OCI-LY7 (cell line): ENCODE results near the gene THEMIS. TPM values are rescaled to one million over a fixed set of nuclear protein-coding genes. Genes with fewer than 3 reads are reported as not detected.

ENCODE experiments used
- BruUV-seq: library from RNA; stranded (reverse); fragments of 400-500 nt; replicated peaks from 2 replicates; lab custom pipeline; 2021; lab: Mats Ljungman, UMichigan
- CTCF ChIA-PET: fragments of 300-600 bp; sonication (Branson Sonifier 250); formaldehyde crosslinking; loops from one replicate; lab custom pipeline; 2022; ENCODE audit warnings: antibody characterized with exemption; ENCODE audit not compliant: unreplicated experiment; lab: Charles Lee
- POLR2A ChIA-PET: fragments of 300-600 bp; sonication (Branson Sonifier 250); formaldehyde crosslinking; loops from one replicate; lab custom pipeline; 2022; ENCODE audit warnings: antibody characterized with exemption; lab: Charles Lee
- DNase-seq: peaks from one replicate; pipeline ENCODE4 v3.0.0-alpha.2; 2015; ENCODE audit warnings: low spot score
- H2AFZ ChIP-seq: fragments of 200-600 bp; sonication (generic), shearing (Covaris generic); 2 replicates; pipeline ENCODE4 v1.6.1; 2014; ENCODE audit warnings: mild to moderate bottlenecking, antibody characterized with exemption, low read length, moderate library complexity
- H3K27ac ChIP-seq: fragments of 200-600 bp; sonication (generic); 2 replicates; pipeline ENCODE4 v1.5.1; 2014; ENCODE audit warnings: mixed run types, low read depth, mild to moderate bottlenecking, moderate library complexity, low read length, inconsistent platforms; ENCODE audit not compliant: poor library complexity, severe bottlenecking
- H3K36me3 ChIP-seq: fragments of 200-600 bp; sonication (generic); 2 replicates; pipeline ENCODE4 v1.6.1; 2014; ENCODE audit warnings: mild to moderate bottlenecking, antibody characterized with exemption, low read length, moderate library complexity, mixed read lengths; ENCODE audit not compliant: insufficient read depth
- H3K4me1 ChIP-seq: fragments of 200-600 bp; sonication (generic); 2 replicates; pipeline ENCODE4 v1.5.1; 2014; ENCODE audit warnings: mild to moderate bottlenecking, low read length; ENCODE audit not compliant: insufficient read depth, poor library complexity, severe bottlenecking
- H3K4me2 ChIP-seq: fragments of 200-600 bp; sonication (generic); 2 replicates; pipeline ENCODE4 v1.6.1; 2014; ENCODE audit warnings: mild to moderate bottlenecking, low read length
- H3K4me3 ChIP-seq: fragments of 200-600 bp; sonication (generic); 2 replicates; pipeline ENCODE4 v1.5.1; 2014; ENCODE audit warnings: mild to moderate bottlenecking, low read depth, low read length; ENCODE audit not compliant: poor library complexity, severe bottlenecking
- H3K79me2 ChIP-seq: fragments of 200-600 bp; sonication (generic); 2 replicates; pipeline ENCODE4 v1.6.1; 2016; ENCODE audit warnings: low read depth, mild to moderate bottlenecking, low read length, moderate library complexity, mixed read lengths; ENCODE audit not compliant: insufficient read depth
- H3K9me2 ChIP-seq: fragments of 200-600 bp; sonication (generic); 2 replicates; pipeline ENCODE4 v1.6.1; 2016; ENCODE audit warnings: mild to moderate bottlenecking, low read length, mixed read lengths; ENCODE audit not compliant: insufficient read depth
- H3K9me3 ChIP-seq: fragments of 200-600 bp; sonication (generic); 2 replicates; pipeline ENCODE4 v1.6.1; 2014; ENCODE audit warnings: mild to moderate bottlenecking, mixed run types, low read length, mixed read lengths
- H4K20me1 ChIP-seq: fragments of 200-600 bp; sonication (generic); 2 replicates; pipeline ENCODE4 v1.6.1; 2014; ENCODE audit warnings: mild to moderate bottlenecking, antibody characterized with exemption, low read length, moderate library complexity, mixed read lengths; ENCODE audit not compliant: insufficient read depth
- CTCF ChIP-seq: fragments of 200-600 bp; sonication (generic); conservative IDR thresholded peaks from 2 replicates; pipeline ENCODE4 v1.5.1; 2014; ENCODE audit warnings: mild to moderate bottlenecking, antibody characterized with exemption, low read length, moderate library complexity, mixed read lengths
- EZH2phosphoT487 ChIP-seq: fragments of 200-600 bp; sonication (generic); IDR thresholded peaks from 2 replicates; pipeline ENCODE4 v1.6.1; 2018; ENCODE audit warnings: low read depth, borderline replicate concordance, mild to moderate bottlenecking, mixed run types, antibody characterized with exemption, low read length, moderate library complexity, mixed read lengths
- intact Hi-C: fragments of 100-400 bp; cut with micrococcal nuclease; formaldehyde crosslinking; loops from one replicate; pipeline ENCODE4 v1.10.0; 2022; ENCODE audit not compliant: unreplicated experiment
- total RNA-seq, 2 experiments: library from RNA; depleted of rRNA in 1 of 2; stranded (reverse); fragments of >200 nt in 1 of 2; shearing (Covaris generic) in 1 of 2; gene quantifications; 2 replicates each; pipeline ENCODE4 v1.2.3, GENCODE V29; 2014 to 2022

THEMIS gene
- total RNA-seq, 2 experiments from 2014 or later, result not detected

GRCh38 chr6:127749095-127749494, 151.8 kb downstream of the THEMIS start:
- Histone ChIP-seq H3K9me2 (no peaks in the 10 kb centered on the region), H4K20me1 (no peaks in the 10 kb centered on the region), H2AFZ (no peak overlapping the region), H3K36me3 (no peaks in the 10 kb centered on the region), H3K4me1 (no peaks in the 10 kb centered on the region), H3K4me3 (no peak overlapping the region), H3K4me2 (no peak overlapping the region), H3K9me3 (no peaks in the 10 kb centered on the region), H3K79me2 (no peaks in the 10 kb centered on the region), H3K27ac (no peak overlapping the region)
- no peak for DNase-seq
- ChIA-PET CTCF (no interaction called here), POLR2A (interaction anchor here (0.7 to 1.0 kb wide), 2 partner anchors 25 to 122 kb away, joined by 3 read pairs; no protein-coding TSS in a partner anchor)
- no TSS peak for BruUV-seq
- intact Hi-C loops, result no loop called here
- TF ChIP-seq CTCF, result no peak
- no peak for TF ChIP-seq EZH2phosphoT487

- DNase-seq, result no peak
- H3K4me2 ChIP-seq, result no peak overlapping the region
- no peaks in the 10 kb centered on the region for H3K9me2 ChIP-seq
- H2AFZ ChIP-seq, result no peak overlapping the region
- no peak for TF ChIP-seq EZH2phosphoT487
- TF ChIP-seq CTCF, result no peak
- H3K4me3 ChIP-seq, result no peak overlapping the region
- no peaks in the 10 kb centered on the region for H3K36me3 ChIP-seq
- BruUV-seq, result no TSS peak
- H3K27ac ChIP-seq, result no peak overlapping the region
- H3K4me1 ChIP-seq, result no peaks in the 10 kb centered on the region
- H4K20me1 ChIP-seq, result no peaks in the 10 kb centered on the region
- intact Hi-C loops, result no loop called here
- ChIA-PET CTCF (no interaction called here), POLR2A (no interaction called here)
- no peaks in the 10 kb centered on the region for H3K9me3 ChIP-seq
- no peaks in the 10 kb centered on the region for H3K79me2 ChIP-seq
These were observed 152.6 kb downstream of the THEMIS start for GRCh38 chr6:127748290-127748689.

- no peak overlapping the region for H3K4me3 ChIP-seq
- DNase-seq, result no peak
These were observed 162.4 kb downstream of the THEMIS start for GRCh38 chr6:127738423-127738822.

More at GRCh38 chr6:127738423-127738822, 162.4 kb downstream of the THEMIS start:
- Histone ChIP-seq H3K27ac (no peak overlapping the region), H3K79me2 (no peaks in the 10 kb centered on the region), H3K9me3 (no peaks in the 10 kb centered on the region), H3K4me1 (no peaks in the 10 kb centered on the region), H3K4me2 (no peak overlapping the region), H4K20me1 (no peaks in the 10 kb centered on the region), H3K9me2 (no peaks in the 10 kb centered on the region), H2AFZ (no peak overlapping the region), H3K36me3 (no peaks in the 10 kb centered on the region)
- no peak for TF ChIP-seq EZH2phosphoT487
- no peak for TF ChIP-seq CTCF
- ChIA-PET POLR2A (no interaction called here), CTCF (no interaction called here)
- intact Hi-C loops, result loop anchor here (5.0 kb wide), 2 partner anchors 589 to 994 kb away; no protein-coding TSS in a partner anchor
- BruUV-seq, result no TSS peak
